HG03457 (cell line): ENCODE measurements around the gene CLDN6.

Experiments
- ATAC-seq: cut with Tn5 transposase; IDR thresholded peaks from one replicate; pipeline ENCODE4 v1.9.1; 2021; ENCODE audit warnings: moderate number of reproducible peaks; ENCODE audit not compliant: unreplicated experiment

CLDN6 gene

GRCh38 chr16:2990891-2991290, 27.1 kb downstream of the CLDN6 start:
- no peak for ATAC-seq

DNA sequence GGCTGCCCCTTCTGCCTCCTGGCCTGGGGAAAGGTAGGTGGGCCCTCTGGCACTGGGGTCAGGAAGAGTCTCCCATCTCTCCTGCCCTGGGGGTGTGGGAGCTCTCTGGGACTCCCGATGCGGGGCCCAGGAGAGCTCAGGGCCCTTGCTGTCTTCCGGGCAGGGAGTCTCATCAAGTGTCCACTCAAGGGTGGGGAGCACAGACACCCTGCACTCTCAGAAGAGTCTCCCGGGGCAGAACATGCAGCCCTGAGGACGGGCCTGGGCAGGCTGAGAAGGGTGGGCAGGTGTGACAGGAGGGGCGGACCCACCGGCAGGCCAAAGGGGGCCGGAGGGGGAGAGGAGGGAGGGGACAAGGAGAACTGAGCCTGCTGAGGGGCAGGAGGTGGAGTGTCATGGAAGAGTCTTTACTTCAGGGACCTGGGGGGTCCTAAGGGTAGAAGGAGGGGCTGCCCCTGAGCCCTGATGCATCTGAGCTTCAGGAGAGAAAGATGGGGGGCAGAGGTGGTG, 29.3 kb downstream of the CLDN6 start:
- no peak for ATAC-seq

DNA sequence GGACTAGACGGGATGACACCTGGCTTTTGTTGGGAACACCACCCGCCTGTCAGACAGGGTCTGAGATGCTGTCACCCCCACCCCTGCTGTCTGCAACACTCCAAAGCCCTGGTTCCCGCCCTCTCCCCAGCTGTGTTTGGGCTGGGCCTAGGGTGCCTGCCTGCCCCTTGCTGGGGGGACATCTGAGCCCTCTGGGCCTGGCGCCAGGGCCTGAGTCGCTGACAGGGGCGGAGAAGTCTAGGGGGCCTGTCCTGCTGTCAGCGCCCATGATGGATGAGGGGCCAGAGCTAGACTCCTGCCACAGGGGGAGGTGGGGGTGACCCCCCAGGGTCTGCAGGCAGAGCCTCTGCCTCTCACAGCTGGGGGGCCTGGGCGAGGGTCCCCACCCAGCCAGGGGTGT, 30.1 kb downstream of the CLDN6 start:
- no peak for ATAC-seq

- no peak for ATAC-seq
Observed at GRCh38 chr16:2987286-2987685, 30.7 kb downstream of the CLDN6 start.

- ATAC-seq = no peak
Observed at GRCh38 chr16:2986623-2987188, 31.3 kb downstream of the CLDN6 start.

DNA sequence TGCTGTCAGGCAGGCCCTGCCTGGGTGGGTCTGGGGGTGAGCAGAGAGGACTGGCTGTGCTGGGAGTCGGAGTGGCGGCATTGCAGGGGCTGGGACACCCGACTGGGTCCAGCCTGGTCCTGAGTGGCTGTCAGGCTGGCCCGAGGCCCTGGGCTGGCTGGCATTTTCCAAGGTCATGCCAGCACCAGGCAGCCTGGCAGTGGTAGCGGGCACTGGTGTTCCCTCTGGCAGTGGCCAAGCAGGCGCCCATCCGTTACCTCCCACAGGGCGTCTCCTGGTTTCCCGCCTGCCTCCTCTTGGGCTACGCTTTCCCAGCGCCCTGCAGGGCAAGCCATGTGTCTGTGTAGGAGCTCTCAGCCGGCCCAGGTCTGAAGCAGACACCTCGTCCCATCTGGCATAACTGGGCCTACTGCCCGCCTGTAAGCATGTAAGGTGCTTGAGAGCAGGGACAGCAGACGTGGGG, 32.1 kb downstream of the CLDN6 start:
- ATAC-seq = no peak

DNA sequence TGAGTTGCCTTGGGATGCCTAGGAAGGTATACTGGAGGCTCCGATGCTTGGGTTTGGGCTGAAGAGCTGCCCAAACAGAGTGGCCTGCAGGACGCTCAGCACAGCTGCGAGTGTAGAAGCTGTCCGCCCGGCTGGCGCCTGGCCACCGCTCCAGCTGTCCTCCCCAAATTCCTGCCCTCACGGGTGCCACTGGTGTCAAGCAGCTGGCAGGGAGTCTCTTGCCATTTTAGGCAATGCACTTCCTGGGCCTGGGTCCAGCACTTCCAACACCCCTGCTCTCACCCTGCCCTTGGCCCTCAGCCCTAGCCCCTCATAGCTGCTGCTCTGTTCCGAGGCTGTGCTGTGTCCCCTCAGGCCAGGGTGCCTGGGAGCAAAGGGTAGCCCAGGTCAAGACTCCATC, 32.5 kb downstream of the CLDN6 start:
- no peak for ATAC-seq

DNA sequence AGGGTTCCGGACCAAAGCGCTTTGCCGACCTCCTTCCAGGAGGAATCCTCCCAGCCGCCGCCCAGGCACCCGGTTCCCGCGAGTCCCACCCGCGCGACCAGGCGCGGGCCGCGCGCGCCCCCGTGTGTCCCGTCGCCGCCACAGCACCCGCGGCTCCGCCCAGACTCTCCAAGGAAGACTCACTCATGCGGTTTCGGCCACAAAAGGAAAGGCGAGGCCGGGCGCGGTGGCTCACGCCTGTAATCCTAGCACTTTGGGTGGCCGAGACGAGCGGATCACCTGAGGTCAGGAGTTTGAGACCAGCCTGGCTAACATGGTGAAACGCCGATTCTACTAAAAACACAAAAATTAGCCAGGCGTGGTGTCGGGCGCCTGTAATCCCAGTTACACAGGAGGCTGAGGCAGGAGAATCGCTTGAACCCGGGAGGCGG, 34.3 kb downstream of the CLDN6 start:
- no peak for ATAC-seq

GRCh38 chr16:2982402-2982801, 35.6 kb downstream of the CLDN6 start:
- no peak for ATAC-seq

GRCh38 chr16:2981899-2982250, 36.1 kb downstream of the CLDN6 start:
- ATAC-seq = no peak

DNA sequence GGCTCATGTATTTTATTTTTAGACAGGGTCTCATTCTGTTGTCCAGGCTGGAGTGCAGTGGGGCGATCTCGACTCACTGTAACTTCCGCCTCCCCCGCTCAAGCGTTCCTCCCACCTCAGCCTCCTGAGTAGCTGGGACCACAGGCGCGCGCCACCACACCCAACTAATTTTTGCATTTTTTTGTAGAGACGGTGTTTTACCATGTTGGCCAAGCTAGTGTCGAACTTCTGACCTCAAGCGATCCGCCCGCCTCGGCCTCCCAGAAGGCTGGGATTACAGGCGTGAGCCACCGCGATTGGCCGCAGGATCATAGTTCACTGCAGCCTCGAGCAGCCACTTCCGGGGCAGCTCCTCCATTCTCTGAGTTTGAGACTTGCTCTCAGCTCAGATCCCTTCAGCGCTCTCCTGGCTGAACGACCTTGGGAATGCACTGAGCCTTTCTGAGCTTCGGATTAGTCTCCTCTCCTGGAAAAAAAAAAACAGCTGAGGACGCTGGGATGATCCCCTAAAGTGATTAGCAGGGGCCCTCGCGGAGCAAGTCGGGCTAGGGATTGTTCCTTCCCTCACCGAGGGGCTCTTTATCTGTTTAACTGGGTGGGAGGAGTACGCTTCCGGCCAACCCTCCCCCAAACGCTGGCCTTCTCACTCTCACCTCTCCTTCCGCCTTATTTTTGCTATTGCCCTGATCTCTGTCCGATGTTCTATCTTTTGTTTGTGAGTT, 36.6 kb downstream of the CLDN6 start:
- ATAC-seq = no peak

DNA sequence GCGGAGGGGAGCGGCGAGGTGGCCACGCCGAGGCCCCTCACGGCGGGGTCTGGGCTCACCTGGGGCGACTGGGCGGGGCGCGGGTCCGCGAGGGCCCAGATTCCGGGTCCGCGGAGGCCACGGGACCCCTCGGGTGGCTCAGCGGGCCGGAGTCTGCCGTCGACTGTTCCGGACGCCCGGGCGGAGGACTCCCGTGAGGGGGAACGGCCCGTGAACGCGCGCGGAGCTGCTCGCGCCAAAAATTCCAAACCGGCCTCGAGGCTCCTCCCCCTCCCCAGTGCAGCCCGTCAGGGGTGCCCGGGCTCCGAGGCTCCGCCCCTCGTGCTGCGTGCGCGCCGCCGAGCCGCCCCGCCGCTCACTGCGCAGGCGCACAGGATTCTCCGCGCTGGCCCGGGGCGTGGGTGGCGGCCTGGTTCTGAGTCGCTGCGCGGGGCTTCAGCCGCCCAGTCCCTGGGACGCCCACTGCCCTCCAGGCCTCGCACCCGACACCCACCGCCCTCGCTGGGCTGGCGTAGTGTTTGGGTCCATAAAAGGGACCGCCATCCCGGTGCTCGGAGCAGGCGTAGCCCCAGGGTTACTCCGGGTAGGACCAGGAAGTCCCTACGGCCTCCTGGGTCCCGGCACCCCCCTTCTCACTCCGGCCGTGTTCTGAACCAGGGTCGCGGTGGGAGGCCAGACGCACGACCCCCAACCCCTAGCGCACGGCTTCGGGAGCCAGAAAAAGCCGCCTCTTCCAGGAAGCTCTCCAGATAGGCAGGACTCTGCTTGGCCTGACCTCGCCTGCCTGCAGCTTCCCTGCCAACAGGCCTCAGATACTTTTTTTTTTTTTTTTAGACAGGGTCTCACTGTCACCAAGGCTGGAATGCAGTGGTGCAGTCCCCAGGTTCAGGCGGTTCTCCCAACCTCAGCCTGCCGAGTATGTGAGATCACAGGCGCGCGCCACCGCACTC, 37.5 kb downstream of the CLDN6 start, which contains the start of gene PKMYT1:
PKMYT1 (minus strand) TSS at position 220 of the 950 bp plus-strand sequence. CDS start 789 bp downstream, outside the sequence.
- peak; percentile 48 for ATAC-seq

DNA sequence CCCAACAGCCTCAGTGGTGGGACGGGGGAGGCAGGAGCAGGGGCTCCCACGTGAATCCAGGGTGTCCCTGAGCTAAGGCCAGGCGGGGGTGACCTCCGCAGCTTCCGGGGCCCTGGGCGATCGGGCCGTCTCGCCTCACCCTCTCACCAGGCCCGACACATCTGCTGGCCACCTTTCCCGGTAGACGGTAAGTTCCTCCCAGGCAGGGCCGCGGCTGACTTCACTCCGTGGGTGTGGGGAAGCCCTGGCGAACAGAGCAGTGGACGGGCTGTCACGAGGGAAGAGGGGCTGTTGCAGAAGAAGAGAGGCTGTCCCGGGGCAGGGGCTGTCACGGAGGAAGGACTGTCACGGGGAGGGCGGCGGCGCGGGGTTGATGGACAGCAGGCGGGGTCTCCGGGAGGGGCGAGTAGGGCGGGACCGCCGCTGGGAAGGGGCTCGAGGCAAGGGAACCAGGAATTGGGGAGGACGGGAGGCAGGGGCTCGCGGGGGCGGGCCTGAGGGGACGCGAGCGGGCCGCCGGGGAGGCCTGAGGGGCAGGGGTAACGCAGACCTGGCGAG, 38.2 kb downstream of the CLDN6 start:
- peak; percentile 19 for ATAC-seq

DNA sequence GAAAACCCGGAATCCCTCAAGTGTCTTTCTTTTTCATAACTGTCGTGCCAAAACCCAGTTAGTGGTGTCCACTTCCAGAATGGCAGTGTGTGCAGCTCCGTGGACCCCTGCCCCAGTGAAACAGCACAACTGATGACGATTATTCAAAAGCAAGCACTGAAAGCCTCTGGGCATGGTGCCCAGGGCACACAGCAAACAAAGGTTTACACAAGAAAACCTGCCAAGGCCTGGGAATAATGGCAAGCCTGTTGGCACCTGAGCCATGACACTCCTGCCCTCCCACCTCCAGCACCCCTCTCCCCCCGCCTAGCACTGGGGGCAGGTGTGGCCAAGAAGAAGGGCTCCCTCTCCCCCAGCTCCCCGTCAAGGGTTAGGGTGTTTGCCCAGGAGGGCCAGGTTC, 40.5 kb downstream of the CLDN6 start:
- ATAC-seq = no peak

GRCh38 chr16:2976673-2977072, 41.3 kb downstream of the CLDN6 start:
- ATAC-seq = no peak

DNA sequence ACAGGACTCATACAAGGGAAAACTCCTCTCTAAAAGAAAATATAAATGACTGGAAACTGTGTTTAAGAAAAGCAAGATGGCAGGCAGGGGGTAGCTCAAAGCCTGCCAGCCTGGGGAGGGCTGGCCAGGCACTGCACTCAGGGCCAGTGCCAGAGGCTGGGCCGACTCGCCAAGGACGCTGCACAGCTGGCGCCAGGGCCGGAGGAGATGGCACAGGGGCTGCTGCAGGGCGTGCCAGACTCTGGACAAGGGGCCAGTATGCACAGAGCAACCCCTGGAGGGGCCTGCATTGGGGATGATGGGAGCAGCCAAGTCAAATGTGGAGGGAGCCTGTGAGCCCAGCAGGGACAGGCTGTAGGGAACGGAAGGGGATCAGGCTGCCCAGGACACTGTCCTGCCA, 41.8 kb downstream of the CLDN6 start:
- no peak for ATAC-seq

DNA sequence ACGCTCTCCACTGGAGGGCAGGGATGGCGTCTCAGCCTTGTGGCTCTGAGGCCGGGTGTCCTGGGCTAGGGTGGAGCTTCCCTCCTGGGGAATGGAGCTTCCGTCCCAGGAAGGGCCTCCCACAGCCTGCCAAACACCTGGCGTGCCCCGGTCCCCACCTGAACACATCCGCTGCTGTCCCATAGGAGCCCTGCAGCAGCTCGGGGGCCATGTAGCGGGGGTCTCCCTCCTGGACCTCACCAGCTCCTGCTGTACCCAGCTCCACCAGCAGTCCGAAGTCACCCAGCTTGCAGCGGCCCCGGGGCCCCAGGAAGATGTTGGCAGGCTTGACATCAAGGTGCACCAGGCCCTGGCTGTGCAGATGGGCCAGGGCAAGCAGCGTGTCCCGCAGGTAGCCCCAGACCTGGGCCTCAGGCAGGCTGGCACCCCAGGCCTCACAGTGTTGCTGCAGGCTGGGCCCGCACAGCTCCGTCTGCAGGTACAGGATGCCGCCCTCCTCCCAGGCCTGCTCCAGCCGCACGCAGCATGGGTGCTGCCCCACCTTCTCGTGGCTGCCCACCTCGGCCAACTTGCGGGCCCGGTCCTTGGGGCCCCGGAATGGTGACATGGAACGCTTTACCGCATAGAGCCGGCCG, 42.7 kb downstream of the CLDN6 start:
- ATAC-seq = no peak

DNA sequence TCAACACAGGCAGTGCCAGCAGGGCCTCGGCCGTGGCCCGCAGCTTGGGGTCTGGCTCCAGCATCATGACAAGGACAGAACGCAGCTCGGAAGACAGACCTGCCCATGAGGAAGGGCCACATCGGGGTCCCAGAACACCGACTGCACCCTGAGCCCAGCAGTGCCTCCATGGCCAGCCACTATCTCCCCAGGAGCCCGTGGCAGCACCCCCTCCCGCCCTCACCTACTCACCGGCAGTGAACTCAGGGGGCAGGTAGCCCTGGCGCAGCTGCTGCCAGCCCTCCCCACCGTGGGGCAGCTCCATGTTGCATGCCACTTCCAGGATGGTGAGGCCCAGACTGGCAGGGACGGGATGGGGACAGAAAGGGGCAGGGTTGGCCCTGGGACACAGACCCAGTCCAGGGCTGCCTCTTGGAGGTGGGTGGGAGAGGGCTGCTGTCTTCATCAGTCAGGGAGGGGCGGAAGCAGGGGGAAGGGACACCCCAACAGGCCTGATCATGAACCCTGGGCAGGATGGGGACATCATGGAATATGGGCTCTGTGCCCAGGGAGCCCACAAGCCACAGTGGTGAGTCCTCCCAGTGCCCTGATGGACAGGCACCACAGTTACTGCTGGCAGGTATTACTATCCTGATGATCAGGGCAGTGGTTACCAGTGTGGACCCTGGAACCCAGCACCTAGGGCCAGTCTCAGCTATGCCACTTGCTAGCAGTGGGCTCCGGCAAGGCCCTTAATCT, 43.5 kb downstream of the CLDN6 start:
- no peak for ATAC-seq

- no peak for ATAC-seq
Observed at GRCh38 chr16:2973605-2974318, 44.2 kb downstream of the CLDN6 start.
